Body of pancreas (tissue), 4 donors: Measurements from ENCODE around the gene TMEM151A. TPM values are rescaled to one million over a fixed set of nuclear protein-coding genes. Genes with fewer than 3 reads are reported as not detected.

ENCODE experiments used
- ATAC-seq: fragments of 150-250 bp; one replicate; pipeline ENCODE4 v1.9.1; 2016
- DNase-seq, 4 donors: peaks; one replicate each; pipeline ENCODE4 v3.0.0-alpha.2; 2019
- H3K27ac ChIP-seq, 4 donors: fragments of 200-600 bp; sonication (generic); 1 replicate in 3 of 4; 2 replicates in 1 of 4; pipeline versions ENCODE4 v1.5.1 to v1.6.1; 2016 to 2019; ENCODE audit warnings: mild to moderate bottlenecking in 1 of 4, mixed read lengths in 1 of 4, moderate library complexity in 1 of 4
- H3K27me3 ChIP-seq, 2 donors: fragments of 200-600 bp; sonication (generic); one replicate each; pipeline ENCODE4 v1.6.0; 2016; ENCODE audit warnings: mild to moderate bottlenecking in 1 of 2
- H3K36me3 ChIP-seq, 2 donors: fragments of 200-600 bp; sonication (generic); replicated peaks in 1 of 2; 2 replicates each; pipeline ENCODE4 v1.5.1; 2016; ENCODE audit warnings: low read depth in 2 of 2; ENCODE audit not compliant: insufficient read depth in 1 of 2
- H3K4me1 ChIP-seq: fragments of 200-600 bp; sonication (generic); one replicate; pipeline ENCODE4 v1.6.0; 2016
- H3K4me3 ChIP-seq, 2 donors: fragments of 200-600 bp; sonication (generic); 1 replicate in 1 of 2; 2 replicates in 1 of 2; pipeline ENCODE4 v1.5.1; 2016 to 2019
- H3K9me3 ChIP-seq, 3 donors: fragments of 200-600 bp; sonication (generic); 1 replicate in 2 of 3; 2 replicates in 1 of 3; pipeline ENCODE4 v1.5.1; 2016
- CTCF ChIP-seq, 7 experiments: fragments of 450-650 bp in 4 of 7; fragments of 200-600 bp in 3 of 7; sonication (generic) in 3 of 7; IDR thresholded peaks; one replicate each; pipeline ENCODE4 v1.5.1; 2016 to 2019; ENCODE audit warnings: antibody characterized with exemption in 7 of 7
- POLR2A ChIP-seq, 3 donors: fragments of 450-650 bp; IDR thresholded peaks; one replicate each; pipeline ENCODE4 v1.6.1; 2016; ENCODE audit warnings: antibody characterized with exemption in 3 of 3, mild to moderate bottlenecking in 2 of 3
- WGBS, 2 donors: methylation state at CpG; one replicate each; pipeline ENCODE4 v1.1.5; 2017; 5-methylcytosine and 5-hydroxymethylcytosine counted together
- intact Hi-C: fragments of 100-400 bp; cut with DNase I; formaldehyde crosslinking; loops from one replicate; pipeline ENCODE4 v1.15.1; 2023
- total RNA-seq, 2 donors: library from RNA; depleted of rRNA; stranded (reverse); fragments of >200 nt; gene quantifications; one replicate each; pipeline ENCODE4 v1.1.0, GENCODE V29; 2016

TMEM151A gene
- 1 to 10 TPM; 1.6 to 2.1 TPM for total RNA-seq

DNA sequence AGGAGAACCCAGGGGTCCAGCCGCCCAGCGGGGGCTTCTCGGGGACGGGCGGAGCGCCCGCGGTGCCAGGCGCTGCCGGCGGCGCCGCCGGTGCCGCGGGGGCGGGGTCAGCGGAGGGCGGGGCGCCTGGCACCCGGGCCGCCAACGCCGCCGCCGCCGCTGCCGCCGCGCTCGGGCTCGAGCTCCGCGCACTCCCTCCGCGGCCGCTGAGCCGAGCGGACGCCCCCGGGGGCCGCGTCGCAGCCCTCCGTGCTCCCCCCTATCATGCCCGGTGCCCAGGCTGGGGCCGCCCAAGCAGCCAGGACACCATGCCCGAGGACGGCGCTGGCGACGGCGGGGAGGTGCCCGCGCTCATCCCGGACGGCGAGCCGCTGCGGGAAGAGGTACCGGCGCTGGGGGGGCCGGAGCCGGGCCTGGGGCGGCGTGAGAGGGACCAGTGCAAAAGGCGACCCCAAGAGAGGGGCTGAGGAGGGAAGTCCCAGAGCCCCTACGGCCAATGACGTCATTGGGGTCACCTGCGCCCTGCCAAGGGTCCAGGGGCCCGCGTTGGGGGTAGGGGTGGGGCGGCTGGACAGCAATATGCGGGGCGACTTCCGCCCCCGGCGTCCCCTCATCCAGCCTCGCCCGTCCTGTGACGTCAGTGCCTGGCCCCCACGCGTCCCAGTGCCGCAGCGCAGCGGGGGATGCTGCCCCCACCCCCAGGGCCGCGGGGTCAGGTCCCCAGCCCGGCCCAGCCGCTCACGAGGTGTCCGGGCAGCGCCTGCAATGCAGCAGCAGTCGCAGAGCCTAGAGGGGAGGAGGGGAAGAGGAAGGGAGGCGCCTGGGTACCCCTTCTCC lies at the start of gene TMEM151A:
Gene TMEM151A (plus strand): TSS at position 189 of the 837 bp plus-strand sequence. CDS start 120 bp downstream, at position 309.
- 2% methylated on average over 81 of the region's 95 CpGs; no CpG with 5 or more reads in 1 of the 2 donors for WGBS, 2 donors
- H3K4me1 ChIP-seq: peaks cover 40% of the 10 kb centered on the region
- DNase-seq (peak in 2 of 4 donors; percentile 32 to 57), ATAC-seq (no peak)
- no peaks in the 10 kb centered on the region for H3K36me3 ChIP-seq
- intact Hi-C loops: no loop called here
- H3K4me3 ChIP-seq: peak within 1 kb of the TSS; percentile 31 to 40
- H3K27me3 ChIP-seq: no peaks in the 10 kb centered on the region
- no peaks in the 10 kb centered on the region for H3K9me3 ChIP-seq
- TF ChIP-seq CTCF (IDR thresholded peaks at IDR 0.05) (no peak), POLR2A (IDR thresholded peaks at IDR 0.05) (no peak)
- no peak within 1 kb of the TSS for H3K27ac ChIP-seq

- ATAC-seq (no peak), DNase-seq (peak in 1 of 4 donors; percentile 62)
- no peaks in the 10 kb centered on the region for H3K9me3 ChIP-seq
- intact Hi-C loops: no loop called here
- no peaks in the 10 kb centered on the region for H3K4me1 ChIP-seq
- WGBS, 2 donors: 62 to 89% methylated on average over 3 to 14 of the region's 14 CpGs
- peaks cover 0 to 6% of the 10 kb centered on the region in 2 donors for H3K36me3 ChIP-seq
- H3K27ac ChIP-seq: no peak overlapping the region
- TF ChIP-seq POLR2A (IDR thresholded peaks at IDR 0.05) (no peak), CTCF (IDR thresholded peaks at IDR 0.05) (no peak)
- no peaks in the 10 kb centered on the region for H3K27me3 ChIP-seq
- no peak overlapping the region for H3K4me3 ChIP-seq
Observed at GRCh38 chr11:66242095-66242765, 49.5 kb upstream of the TMEM151A start.

DNA sequence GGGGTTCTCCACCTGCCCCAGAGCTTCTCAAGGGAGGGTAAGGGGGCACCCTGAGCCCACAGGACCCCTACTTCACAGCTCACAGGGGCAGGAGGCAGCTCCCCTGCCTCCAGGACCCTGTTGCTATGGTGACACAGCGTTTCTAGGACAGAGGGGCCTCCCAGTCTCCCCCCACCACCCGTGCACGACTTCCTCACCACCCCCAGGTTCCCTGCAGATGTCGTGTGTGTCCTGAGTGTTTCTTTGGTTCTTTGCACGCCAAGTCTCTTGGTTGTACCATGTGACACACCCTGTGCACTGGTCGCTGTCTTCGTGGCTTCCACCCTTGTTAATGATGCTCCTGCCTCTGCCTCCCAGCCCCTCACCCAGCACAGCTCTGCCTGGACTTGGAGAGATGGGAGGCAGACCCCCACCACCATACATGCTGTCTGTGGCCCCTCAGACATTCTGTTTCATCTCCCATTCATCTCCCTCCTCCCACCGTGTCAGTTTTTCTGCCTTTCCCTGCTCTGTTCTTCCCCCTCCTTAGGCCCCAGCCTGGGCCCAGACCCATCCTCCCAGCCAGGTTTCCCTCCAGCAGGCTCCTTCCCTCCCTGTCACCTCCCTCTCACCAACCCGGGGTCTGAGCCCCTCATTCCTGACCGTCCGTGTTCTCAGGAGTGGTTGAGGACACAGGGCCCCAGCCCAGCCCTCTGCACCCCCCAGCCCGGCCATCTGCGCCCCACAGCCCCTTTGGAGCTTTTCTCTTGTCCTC lies 47.7 kb upstream of the TMEM151A start:
- intact Hi-C loops: no loop called here
- no peaks in the 10 kb centered on the region for H3K27me3 ChIP-seq
- H3K4me1 ChIP-seq: no peaks in the 10 kb centered on the region
- H3K36me3 ChIP-seq: peaks cover 0 to 3% of the 10 kb centered on the region in 2 donors
- DNase-seq (no peak), ATAC-seq (no peak)
- no peak overlapping the region for H3K27ac ChIP-seq
- 78 to 86% methylated on average over 13 of the region's 13 CpGs for WGBS, 2 donors
- H3K4me3 ChIP-seq: no peak overlapping the region
- no peaks in the 10 kb centered on the region for H3K9me3 ChIP-seq
- TF ChIP-seq POLR2A (IDR thresholded peaks at IDR 0.05) (no peak), CTCF (IDR thresholded peaks at IDR 0.05) (no peak)

GRCh38 chr11:66247295-66247694 lies 44.4 kb upstream of the TMEM151A start:
- Histone ChIP-seq H3K27me3 (no peaks in the 10 kb centered on the region), H3K9me3 (no peaks in the 10 kb centered on the region), H3K36me3 (no peaks in the 10 kb centered on the region), H3K4me1 (no peaks in the 10 kb centered on the region), H3K4me3 (no peak overlapping the region), H3K27ac (no peak overlapping the region)
- DNase-seq (no peak), ATAC-seq (no peak)
- TF ChIP-seq CTCF (IDR thresholded peaks at IDR 0.05) (no peak), POLR2A (IDR thresholded peaks at IDR 0.05) (no peak)
- intact Hi-C loops: no loop called here
- WGBS, 2 donors: 89 to 95% methylated on average over 4 of the region's 4 CpGs
